Astrocyte of the spinal cord (primary cell): ENCODE measurements around the gene M6PR.

Experiments
- DNase-seq: peaks from one replicate; pipeline ENCODE4 v3.0.0; 2011; ENCODE audit warnings: low read depth, low spot score
- H3K4me3 ChIP-seq: 2 replicates; pipeline ENCODE4 v1.5.1; 2011; ENCODE audit warnings: low read depth, mild to moderate bottlenecking, low read length, moderate library complexity
- in situ Hi-C: cut with HindIII; loops from 2 replicates; pipeline ENCODE4 v1.10.0; 2017; ENCODE audit warnings: low sequenced_read_pairs
- TF ChIP-seq, protein P1 (sequence below): IDR thresholded peaks from 2 replicates; pipeline ENCODE4 v1.5.1; 2012; ENCODE audit warnings: low read depth, mild to moderate bottlenecking, low read length, inconsistent platforms

M6PR gene

DNA sequence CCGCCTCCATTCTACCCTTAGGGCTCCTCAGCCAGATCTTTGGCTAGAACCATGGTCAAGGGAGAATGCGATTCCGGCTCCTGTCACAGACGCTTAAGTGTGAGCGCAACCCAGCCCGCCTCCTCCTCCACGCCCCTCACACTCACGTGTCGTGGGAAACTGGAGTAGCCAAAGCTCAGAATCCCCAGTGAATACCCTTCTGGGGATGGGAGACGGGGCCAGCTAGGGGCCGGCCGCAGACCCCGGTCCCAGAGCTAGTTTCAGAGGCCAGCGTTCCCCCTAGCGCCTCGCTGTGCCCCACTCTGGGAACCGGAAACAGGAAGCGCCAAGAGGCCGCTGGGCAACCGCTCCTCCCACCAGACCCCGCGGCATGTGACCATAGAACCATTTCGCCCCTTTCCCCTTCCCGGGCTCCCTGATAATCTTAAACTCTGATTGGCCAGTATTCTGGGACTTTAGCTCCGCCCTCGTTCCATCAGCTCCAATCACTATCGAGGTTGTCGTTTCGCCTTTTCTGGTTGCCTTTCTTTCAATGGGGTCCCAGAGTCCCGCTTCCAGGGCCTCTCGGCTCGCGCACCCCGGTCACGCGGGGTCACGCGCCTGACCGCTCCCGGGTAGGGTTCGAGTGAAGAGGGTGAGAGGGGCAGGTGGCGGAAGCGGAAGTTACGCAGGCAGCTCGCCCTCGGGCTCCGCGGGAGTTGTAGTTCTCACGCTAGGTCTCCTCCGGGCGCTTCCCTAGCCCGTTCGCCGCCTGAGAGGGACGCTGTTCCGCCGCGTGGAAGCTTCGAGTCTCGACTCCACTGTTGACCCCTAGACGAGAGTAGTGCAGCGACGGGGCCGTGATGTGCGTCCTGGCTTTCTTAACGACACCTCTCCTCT is at the start of gene M6PR:
Gene M6PR, minus strand, starts transcription at position 304 of the 879 bp plus-strand sequence. CDS start 3,241 bp downstream, outside the sequence.
- TF ChIP-seq, protein P1, sequence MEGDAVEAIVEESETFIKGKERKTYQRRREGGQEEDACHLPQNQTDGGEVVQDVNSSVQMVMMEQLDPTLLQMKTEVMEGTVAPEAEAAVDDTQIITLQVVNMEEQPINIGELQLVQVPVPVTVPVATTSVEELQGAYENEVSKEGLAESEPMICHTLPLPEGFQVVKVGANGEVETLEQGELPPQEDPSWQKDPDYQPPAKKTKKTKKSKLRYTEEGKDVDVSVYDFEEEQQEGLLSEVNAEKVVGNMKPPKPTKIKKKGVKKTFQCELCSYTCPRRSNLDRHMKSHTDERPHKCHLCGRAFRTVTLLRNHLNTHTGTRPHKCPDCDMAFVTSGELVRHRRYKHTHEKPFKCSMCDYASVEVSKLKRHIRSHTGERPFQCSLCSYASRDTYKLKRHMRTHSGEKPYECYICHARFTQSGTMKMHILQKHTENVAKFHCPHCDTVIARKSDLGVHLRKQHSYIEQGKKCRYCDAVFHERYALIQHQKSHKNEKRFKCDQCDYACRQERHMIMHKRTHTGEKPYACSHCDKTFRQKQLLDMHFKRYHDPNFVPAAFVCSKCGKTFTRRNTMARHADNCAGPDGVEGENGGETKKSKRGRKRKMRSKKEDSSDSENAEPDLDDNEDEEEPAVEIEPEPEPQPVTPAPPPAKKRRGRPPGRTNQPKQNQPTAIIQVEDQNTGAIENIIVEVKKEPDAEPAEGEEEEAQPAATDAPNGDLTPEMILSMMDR, result peak; percentile 68
- H3K4me3 ChIP-seq, result peak within 1 kb of the TSS; percentile 85
- in situ Hi-C loops, result no loop called here

GRCh38 chr12:8996682-8997405 is 47.4 kb upstream of the M6PR start:
- TF ChIP-seq, protein P1, result no peak
- no peak overlapping the region for H3K4me3 ChIP-seq
- in situ Hi-C loops, result no loop called here
- peak; percentile 28 for DNase-seq

More for the DNA sequence above, at the start of gene M6PR:
- peak; percentile 95 for DNase-seq

- TF ChIP-seq, protein P1, result no peak
- in situ Hi-C loops, result no loop called here
- DNase-seq, result no peak
- H3K4me3 ChIP-seq, result no peak overlapping the region
Observed at GRCh38 chr12:8995021-8995775, 45.8 kb upstream of the M6PR start.

- no peak overlapping the region for H3K4me3 ChIP-seq
- in situ Hi-C loops, result no loop called here
- DNase-seq, result no peak
- TF ChIP-seq, protein P1, result no peak
Observed at GRCh38 chr12:8993827-8994226, 44.4 kb upstream of the M6PR start.

DNA sequence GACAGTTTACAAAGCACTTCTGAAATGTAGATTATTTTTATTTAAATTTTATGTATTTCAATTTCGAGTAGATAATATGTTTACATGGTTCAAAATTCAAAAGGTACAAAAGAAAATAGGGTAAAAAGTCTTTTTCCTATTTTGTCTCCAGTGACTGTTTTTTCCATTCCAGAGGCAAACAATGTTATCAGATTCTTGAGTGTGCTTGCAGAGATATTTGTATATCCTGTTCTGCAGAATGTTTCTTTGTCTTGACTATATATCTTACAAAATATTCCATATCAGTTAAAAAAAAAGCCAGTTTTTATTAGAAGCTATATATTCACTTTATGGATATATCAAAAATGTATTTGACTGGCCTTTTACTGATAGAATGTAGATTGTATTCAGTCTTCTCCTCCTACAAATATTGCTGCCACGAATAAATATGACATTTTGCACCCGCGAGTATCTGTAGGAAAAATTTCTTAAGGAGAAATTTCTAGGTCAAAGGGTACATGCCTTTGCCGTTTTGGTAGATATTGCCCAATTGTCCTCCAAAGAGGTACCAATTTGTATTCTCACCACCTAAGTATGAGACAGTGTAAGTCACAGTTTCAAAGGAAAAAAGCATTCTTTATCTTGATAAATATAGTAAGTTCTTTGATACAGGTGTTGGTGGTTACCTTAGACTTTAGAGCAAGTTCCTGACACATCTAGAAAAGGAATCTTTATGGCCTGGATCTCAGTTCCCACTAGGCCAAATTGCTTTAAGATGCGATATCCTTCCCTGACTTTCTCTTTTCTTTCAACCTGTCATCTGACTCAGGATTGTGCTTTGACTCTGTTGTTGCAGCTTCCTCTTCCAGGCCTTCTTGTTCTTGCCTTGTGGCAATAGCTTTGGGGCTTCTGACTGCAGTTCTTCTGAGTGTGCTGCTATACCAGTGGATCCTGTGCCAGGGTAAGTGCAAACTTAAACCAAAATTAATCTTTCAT is 42.2 kb upstream of the M6PR start:
- TF ChIP-seq, protein P1, result no peak
- no peak for DNase-seq
- in situ Hi-C loops, result no loop called here
- no peak overlapping the region for H3K4me3 ChIP-seq
